H1 (cell line): Measurements from ENCODE around the gene TRAPPC3. TPM values are rescaled to one million over a fixed set of nuclear protein-coding genes. Genes with fewer than 3 reads are reported as not detected.
A peak's percentile ranks its signal among the peaks of the same experiment; 100 is the strongest.

ENCODE experiments used
- CTCF ChIA-PET: fragments of 300-600 bp; sonication (Branson Sonifier 250); formaldehyde crosslinking; loops from one replicate; lab custom pipeline; 2021; ENCODE audit not compliant: partially characterized antibody; lab: Charles Lee
- POLR2A ChIA-PET: fragments of 300-600 bp; sonication (Branson Sonifier 250); formaldehyde crosslinking; loops from one replicate; lab custom pipeline; 2021; ENCODE audit warnings: inconsistent platforms; ENCODE audit not compliant: partially characterized antibody; lab: Charles Lee
- DNase-seq, 2 experiments: peaks; one replicate each; pipeline versions ENCODE4 v3.0.0 to v3.0.0-alpha.2; 2010 to 2022; ENCODE audit warnings: low spot score in 2 of 2, low read depth in 1 of 2, mixed read lengths in 1 of 2
- FAIRE-seq: peaks from 2 replicates; lab custom pipeline; 2011; peaks lifted over from hg19 to GRCh38; lab: Jason Lieb, UNC
- H2AFZ ChIP-seq: 2 replicates; pipeline ENCODE4 v1.8.1; 2012; ENCODE audit warnings: low read length, inconsistent platforms
- H2AK5ac ChIP-seq: 2 replicates; pipeline ENCODE4 v1.6.1; 2013; ENCODE audit warnings: low read depth, low read length
- H2BK120ac ChIP-seq: replicated peaks from 2 replicates; pipeline ENCODE3; 2013; ENCODE audit warnings: low read depth, low read length, inconsistent platforms
- H2BK12ac ChIP-seq: 2 replicates; pipeline ENCODE4 v1.6.1; 2013; ENCODE audit warnings: low read depth, low read length
- H2BK15ac ChIP-seq: 2 replicates; pipeline ENCODE4 v1.6.1; 2013; ENCODE audit warnings: low read length
- H2BK20ac ChIP-seq: 2 replicates; pipeline ENCODE4 v1.6.1; 2013; ENCODE audit warnings: low read length
- H2BK5ac ChIP-seq: 2 replicates; pipeline ENCODE4 v1.6.1; 2013; ENCODE audit warnings: low read depth, low read length
- H3K14ac ChIP-seq: 2 replicates; pipeline ENCODE4 v1.6.1; 2013; ENCODE audit warnings: inconsistent platforms; ENCODE audit not compliant: insufficient read length
- H3K18ac ChIP-seq: 2 replicates; pipeline ENCODE4 v1.6.1; 2013; ENCODE audit warnings: low read length; ENCODE audit errors: extremely low read depth
- H3K23ac ChIP-seq: 2 replicates; pipeline ENCODE4 v1.6.1; 2013; ENCODE audit warnings: inconsistent platforms; ENCODE audit not compliant: insufficient read length
- H3K23me2 ChIP-seq: 2 replicates; pipeline ENCODE4 v1.6.1; 2013; ENCODE audit warnings: low read depth, low read length
- H3K27ac ChIP-seq: 2 replicates; pipeline ENCODE4 v1.6.1; 2011; ENCODE audit warnings: low read depth, low read length, inconsistent platforms
- H3K27me3 ChIP-seq, 4 experiments: replicated peaks in 1 of 4; 1 replicate in 1 of 4; 2 replicates in 3 of 4; pipeline versions ENCODE4 v1.6.1 to v1.8.1; 2011 to 2013; ENCODE audit warnings: low read length in 3 of 4, mild to moderate bottlenecking in 3 of 4, inconsistent platforms in 2 of 4, mixed read lengths in 2 of 4, moderate library complexity in 1 of 4; ENCODE audit not compliant: control insufficient read depth in 3 of 4, insufficient read depth in 3 of 4; ENCODE audit errors: extremely low read depth in 1 of 4
- H3K36me3 ChIP-seq, 4 experiments: 2 replicates each; pipeline versions ENCODE4 v1.6.1 to v1.8.1; 2011 to 2013; ENCODE audit warnings: mild to moderate bottlenecking in 4 of 4, low read length in 3 of 4, moderate library complexity in 2 of 4, control low read depth in 1 of 4, inconsistent platforms in 1 of 4; ENCODE audit not compliant: insufficient read depth in 4 of 4, control insufficient read depth in 2 of 4
- H3K4ac ChIP-seq: replicated peaks from 2 replicates; pipeline ENCODE3; 2013; ENCODE audit warnings: low read length, low read depth, mixed read lengths, inconsistent platforms; ENCODE audit not compliant: insufficient read length
- H3K4me1 ChIP-seq, 4 experiments: replicated peaks in 1 of 4; 1 replicate in 1 of 4; 2 replicates in 3 of 4; pipeline versions ENCODE4 v1.6.1 to v1.8.1; 2011 to 2013; ENCODE audit warnings: low read length in 3 of 4, inconsistent platforms in 2 of 4, mixed read lengths in 1 of 4; ENCODE audit not compliant: insufficient read depth in 4 of 4, control insufficient read depth in 3 of 4
- H3K4me2 ChIP-seq, 2 experiments: 2 replicates each; pipeline versions ENCODE4 v1.6.1 to v1.8.1; 2011 to 2013; ENCODE audit warnings: low read depth in 2 of 2, low read length in 2 of 2, control low read depth in 1 of 2, inconsistent platforms in 1 of 2, mild to moderate bottlenecking in 1 of 2; ENCODE audit not compliant: insufficient read depth in 1 of 2
- H3K4me3 ChIP-seq, 4 experiments: fragments of 200-600, 300-600 bp in 1 of 4; sonication (generic), shearing (Covaris generic), sonication (Bioruptor Twin) in 1 of 4; 2 replicates each; pipeline versions ENCODE4 v1.5.1 to v1.8.1; 2011 to 2016; ENCODE audit warnings: low read length in 4 of 4, low read depth in 3 of 4, control low read depth in 2 of 4, inconsistent platforms in 2 of 4, mild to moderate bottlenecking in 2 of 4, mixed read lengths in 1 of 4, moderate library complexity in 1 of 4; ENCODE audit not compliant: insufficient read depth in 2 of 4; ENCODE audit errors: extremely low read depth in 1 of 4
- H3K56ac ChIP-seq: replicated peaks from 2 replicates; pipeline ENCODE3; 2013; ENCODE audit warnings: low read depth, mild to moderate bottlenecking, mixed read lengths, low read length, inconsistent platforms; ENCODE audit not compliant: insufficient read length
- H3K79me1 ChIP-seq: 2 replicates; pipeline ENCODE4 v1.6.1; 2013; ENCODE audit warnings: low read depth, low read length, control low read depth
- H3K79me2 ChIP-seq, 2 experiments: 2 replicates each; pipeline versions ENCODE4 v1.6.1 to v1.8.1; 2012 to 2013; ENCODE audit warnings: low read length in 2 of 2, mild to moderate bottlenecking in 2 of 2, inconsistent platforms in 1 of 2; ENCODE audit not compliant: insufficient read depth in 2 of 2, control insufficient read depth in 1 of 2
- H3K9ac ChIP-seq, 4 experiments: replicated peaks in 1 of 4; 1 replicate in 1 of 4; 2 replicates in 3 of 4; pipeline versions ENCODE4 v1.6.1 to v1.8.1; 2011 to 2013; ENCODE audit warnings: low read depth in 3 of 4, low read length in 3 of 4, control low read depth in 2 of 4, mild to moderate bottlenecking in 2 of 4, moderate library complexity in 2 of 4, inconsistent platforms in 1 of 4; ENCODE audit errors: extremely low read depth in 1 of 4
- H3K9me3 ChIP-seq, 2 experiments: 2 replicates each; pipeline versions ENCODE4 v1.6.1 to v1.8.1; 2012 to 2013; ENCODE audit warnings: mild to moderate bottlenecking in 2 of 2, moderate library complexity in 2 of 2, control low read depth in 1 of 2, inconsistent platforms in 1 of 2, low read depth in 1 of 2, low read length in 1 of 2, mixed read lengths in 1 of 2; ENCODE audit not compliant: insufficient read depth in 2 of 2
- H4K20me1 ChIP-seq, 2 experiments: replicated peaks in 1 of 2; 2 replicates each; pipeline versions ENCODE3 to v1.8.1; 2011 to 2013; ENCODE audit warnings: inconsistent platforms in 2 of 2, low read length in 2 of 2, mild to moderate bottlenecking in 1 of 2; ENCODE audit not compliant: insufficient read depth in 2 of 2, control insufficient read depth in 1 of 2
- H4K5ac ChIP-seq: 2 replicates; pipeline ENCODE4 v1.6.1; 2013; ENCODE audit warnings: low read length, low read depth, mixed read lengths, inconsistent platforms; ENCODE audit not compliant: insufficient read length
- H4K8ac ChIP-seq: 2 replicates; pipeline ENCODE4 v1.8.0; 2013; ENCODE audit warnings: mild to moderate bottlenecking, moderate library complexity, low read length, inconsistent platforms; ENCODE audit not compliant: insufficient read depth; ENCODE audit errors: extremely low read depth
- H4K91ac ChIP-seq: replicated peaks from 2 replicates; pipeline ENCODE3; 2013; ENCODE audit warnings: low read length, mixed read lengths, inconsistent platforms; ENCODE audit not compliant: insufficient read length
- HDAC6 ChIP-seq: IDR thresholded peaks from one replicate; pipeline ENCODE4 v1.7.1; 2012; ENCODE audit warnings: low read depth, mild to moderate bottlenecking, inconsistent platforms, low read length, moderate library complexity
- NRF1 ChIP-seq: IDR thresholded peaks from 2 replicates; pipeline ENCODE4 v1.6.1; 2011; ENCODE audit warnings: mild to moderate bottlenecking, low read depth, low read length, improper control_type of control experiment
- PHF8 ChIP-seq: fragments of 200-600 bp; sonication (generic); conservative IDR thresholded peaks from 2 replicates; pipeline ENCODE4 v1.7.1; 2012; ENCODE audit warnings: low read depth, mild to moderate bottlenecking, inconsistent platforms, low read length, moderate library complexity
- POLR2A ChIP-seq, 2 experiments: IDR thresholded peaks; 1 replicate in 1 of 2; 2 replicates in 1 of 2; pipeline ENCODE4 v1.6.1; 2011; ENCODE audit warnings: low read depth in 2 of 2, low read length in 2 of 2, mild to moderate bottlenecking in 2 of 2; ENCODE audit errors: control extremely low read depth in 1 of 2
- POU5F1 ChIP-seq: IDR thresholded peaks from 2 replicates; pipeline ENCODE4 v1.6.1; 2011; ENCODE audit warnings: low read depth, mild to moderate bottlenecking, low read length, moderate library complexity
- RAD21 ChIP-seq, 2 experiments: IDR thresholded peaks in 1 of 2; conservative IDR thresholded peaks in 1 of 2; 2 replicates each; pipeline ENCODE4 v1.6.1; 2011; ENCODE audit warnings: low read depth in 2 of 2, low read length in 2 of 2, improper control_type of control experiment in 1 of 2, inconsistent platforms in 1 of 2, mild to moderate bottlenecking in 1 of 2, moderate library complexity in 1 of 2
- RBBP5 ChIP-seq: IDR thresholded peaks from 2 replicates; pipeline ENCODE4 v1.7.1; 2012; ENCODE audit warnings: low read depth, mild to moderate bottlenecking, inconsistent platforms, low read length, moderate library complexity, borderline replicate concordance
- SP4 ChIP-seq: IDR thresholded peaks from 2 replicates; pipeline ENCODE4 v1.6.1; 2012; ENCODE audit warnings: low read length, inconsistent platforms
- WGBS, 2 experiments: shearing (Covaris generic) in 1 of 2; methylation state at CpG; one replicate each; pipeline versions ENCODE4 v1.1.6 to v1.1.7; 2013 to 2015; ENCODE audit warnings: low lambda C conversion rate in 2 of 2, mixed read lengths in 2 of 2, inconsistent platforms in 1 of 2, low coverage in 1 of 2, missing lambda C conversion rate in 1 of 2; ENCODE audit not compliant: insufficient replicate concordance in 2 of 2, insufficient coverage in 1 of 2, insufficient read length in 1 of 2; ENCODE audit errors: extremely low coverage in 1 of 2, missing lambda C conversion rate in 1 of 2; 5-methylcytosine and 5-hydroxymethylcytosine counted together
- polyA plus RNA-seq, 7 experiments: library from polyadenylated mRNA; depleted of rRNA in 3 of 7; stranded (reverse) in 5 of 7; unstranded in 2 of 7; fragments of >200 nt in 5 of 7; fragments of 200-250 nt in 2 of 7; gene quantifications; 1 replicate in 5 of 7; 2 replicates in 1 of 7; 4 replicates in 1 of 7; pipeline versions ENCODE4 v1.2.1 to v1.2.3, GENCODE V29; 2011 to 2013; ENCODE audit warnings: missing spikeins in 2 of 7, mixed read lengths in 2 of 7
- total RNA-seq: library from RNA; stranded (reverse); fragmentation: NEBNext Ultra II Directional; extraction: Animal tissue kit (Norgen Biotek cat#: 25700); gene quantifications from 2 replicates; pipeline ENCODE4 v1.2.1, GENCODE V29; 2021
- TF ChIP-seq, protein P1 (sequence below): IDR thresholded peaks from 2 replicates; pipeline ENCODE4 v1.6.1; 2011; ENCODE audit warnings: low read length, improper control_type of control experiment

Gene TRAPPC3
- total and polyA plus RNA-seq, 2 of the 8 experiments (the other 6 are each of a cell fraction or from before 2014, with no cell fraction given): 47.8 to 51.0 TPM

DNA sequence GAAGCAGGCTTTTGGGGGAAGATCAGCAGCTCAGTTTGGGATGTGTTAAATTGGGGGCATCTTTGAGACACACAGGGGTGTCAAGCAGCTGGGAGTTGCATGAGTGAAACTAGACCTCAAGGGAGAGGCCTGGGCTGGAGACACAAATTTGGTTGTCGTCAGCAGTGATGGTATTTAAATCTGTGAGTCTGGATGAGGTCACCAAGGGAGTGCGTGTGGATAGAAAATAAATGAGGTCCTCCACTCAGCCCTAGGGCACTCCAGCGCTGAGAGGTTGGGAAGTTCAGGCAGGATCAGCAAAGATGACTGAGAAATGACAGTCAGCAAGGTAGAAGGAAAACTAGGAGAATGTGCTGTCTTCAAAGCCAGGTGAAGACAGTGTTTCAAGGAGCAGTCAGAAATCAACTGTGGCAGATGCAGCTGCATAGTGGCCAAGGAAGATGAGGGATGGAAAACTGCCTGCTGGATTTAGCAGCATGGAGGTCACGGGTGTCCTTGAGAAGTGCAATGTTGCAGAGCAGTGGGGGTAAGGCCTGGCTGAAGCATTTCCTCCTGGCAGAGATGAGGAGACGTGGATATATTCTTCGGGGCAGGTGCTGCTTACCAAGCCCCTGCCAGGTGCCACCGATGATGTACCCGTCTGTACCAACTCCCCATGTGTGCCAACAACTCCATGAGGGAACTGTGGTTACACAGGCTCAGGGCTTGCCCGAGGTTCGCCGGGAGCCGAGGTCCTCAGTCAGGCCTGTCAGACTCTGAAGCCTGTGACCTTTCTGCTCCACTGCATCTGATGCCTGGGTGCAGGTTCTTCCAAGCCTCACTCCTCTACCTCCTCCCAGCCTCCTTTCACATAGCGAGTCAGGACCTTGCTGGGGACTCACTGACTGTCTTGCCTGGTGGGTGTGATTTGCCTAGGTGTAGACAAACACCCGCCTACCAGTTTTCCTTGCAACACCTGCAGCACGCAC is 17.9 kb upstream of the TRAPPC3 start:
- Histone ChIP-seq H3K27ac (no peak overlapping the region), H3K9ac (no peak overlapping the region), H2BK120ac (no peak overlapping the region), H2AFZ (no peak overlapping the region), H4K91ac (no peak overlapping the region), H4K20me1 (peaks cover 0 to 25% of the 10 kb centered on the region in 2 experiments), H2AK5ac (no peak overlapping the region), H3K4me3 (no peak overlapping the region), H3K4ac (no peak overlapping the region), H3K56ac (no peak overlapping the region), H4K8ac (peak overlapping the region; percentile 63; the same call in 1 of the 2 replicates), H2BK12ac (no peak overlapping the region), H3K36me3 (peaks cover 2 to 9% (median 4%) of the 10 kb centered on the region in 4 experiments; a peak in 6 of 8 replicates), H3K9me3 (no peaks in the 10 kb centered on the region), H3K4me1 (no peaks in the 10 kb centered on the region; a peak in 1 of 7 replicates), H3K79me1 (no peaks in the 10 kb centered on the region; the same call in 1 of the 2 replicates), H2BK20ac (no peak overlapping the region), H4K5ac (no peak overlapping the region), H3K79me2 (peaks cover 0 to 13% of the 10 kb centered on the region in 2 experiments; a peak in 2 of 4 replicates), H3K27me3 (no peaks in the 10 kb centered on the region), H3K4me2 (no peak overlapping the region), H3K23me2 (no peaks in the 10 kb centered on the region), H2BK5ac (no peak overlapping the region), H3K18ac (no peak overlapping the region), H3K14ac (no peak overlapping the region), H3K23ac (no peak overlapping the region), H2BK15ac (no peak overlapping the region)
- WGBS, 2 experiments: 91% methylated on average over 15 of the region's 15 CpGs; no CpG with 5 or more reads in 1 of the 2 experiments
- no peak for DNase-seq
- ChIA-PET POLR2A (interaction anchor here (0.8 kb wide), 1 partner anchor 11 kb away, joined by 4 read pairs; no protein-coding TSS in a partner anchor), CTCF (interaction anchor here (0.9 to 17.6 kb wide), 4 partner anchors 9 to 70 kb away, joined by 3 to 233 read pairs (median 88); partner anchors contain the start of genes MAP7D1 and TRAPPC3)
- no peak for FAIRE-seq
- TF ChIP-seq NRF1 (no peak), POU5F1 (no peak), RBBP5 (no peak), HDAC6 (no peak), SP4 (no peak), RAD21 (IDR thresholded peaks at IDR 0.05 in 1 of 2, conservative IDR thresholded peaks at IDR 0.05 in 1 of 2; ENCODE audit: low read depth in 2 of 2, low read length in 2 of 2) (no peak), POLR2A (IDR thresholded peaks at IDR 0.05; ENCODE audit: control extremely low read depth in 1 of 2, low read depth in 2 of 2, low read length in 2 of 2) (no peak), PHF8 (no peak)
- TF ChIP-seq, protein P1, sequence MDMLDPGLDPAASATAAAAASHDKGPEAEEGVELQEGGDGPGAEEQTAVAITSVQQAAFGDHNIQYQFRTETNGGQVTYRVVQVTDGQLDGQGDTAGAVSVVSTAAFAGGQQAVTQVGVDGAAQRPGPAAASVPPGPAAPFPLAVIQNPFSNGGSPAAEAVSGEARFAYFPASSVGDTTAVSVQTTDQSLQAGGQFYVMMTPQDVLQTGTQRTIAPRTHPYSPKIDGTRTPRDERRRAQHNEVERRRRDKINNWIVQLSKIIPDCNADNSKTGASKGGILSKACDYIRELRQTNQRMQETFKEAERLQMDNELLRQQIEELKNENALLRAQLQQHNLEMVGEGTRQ: no peak
